ENCODE data around the gene TRAF5. TPM values are rescaled to one million over a fixed set of nuclear protein-coding genes. Genes with fewer than 3 reads are reported as not detected.

Gene TRAF5
- total and polyA plus RNA-seq, 2 donors (not counting 3 experiments of a cell fraction or from before 2014, with no cell fraction given), result 8.5 to 17.6 TPM

GRCh38 chr1:211287218-211287617, 39.4 kb upstream of the TRAF5 start:
- no peak overlapping the region for H3K4me2 ChIP-seq (ENCODE audit: insufficient read depth, low read length)
- intact Hi-C loops (cut with micrococcal nuclease), result no loop called here
- BruUV-seq (replicated peaks), result no TSS peak
- no peaks in the 10 kb centered on the region for H3K79me2 ChIP-seq (ENCODE audit: control insufficient read depth, insufficient read depth, low read length)
- no peaks in the 10 kb centered on the region for H3K9me1 ChIP-seq (replicated peaks; ENCODE audit: control insufficient read depth, extremely low read depth, insufficient read depth, low read length)
- no peak overlapping the region for H3K27ac ChIP-seq (ENCODE audit: insufficient read depth, low read depth, low read length)
- CTCF ChIA-PET, result no interaction called here
- H2AFZ ChIP-seq (ENCODE audit: low read depth, low read length), result no peak overlapping the region
- peaks cover 10 to 11% of the 10 kb centered on the region in 2 experiments for H3K36me3 ChIP-seq (ENCODE audit: control insufficient read depth in 2 of 2, extremely low read depth in 1 of 2, insufficient read depth in 2 of 2, low read length in 2 of 2)
- dilution Hi-C loops (cut with MboI; ENCODE audit: extremely low pct_ligation_motif_present, low sequenced_read_pairs), result no loop called here
- H3K27me3 ChIP-seq (ENCODE audit: control insufficient read depth in 2 of 2, insufficient read depth in 2 of 2, low read length in 2 of 2), result no peaks in the 10 kb centered on the region
- no peak overlapping the region for H3K4me3 ChIP-seq (replicated peaks in 1 of 3; ENCODE audit: insufficient read depth in 1 of 3, low read depth in 1 of 3, low read length in 3 of 3)
- H3K9me3 ChIP-seq (replicated peaks; ENCODE audit: control insufficient read depth, insufficient read depth, low read length), result no peaks in the 10 kb centered on the region
- H4K20me1 ChIP-seq (replicated peaks; ENCODE audit: control insufficient read depth, extremely low read depth, insufficient read depth, low read length), result no peaks in the 10 kb centered on the region
- FAIRE-seq (no peak), DNase-seq (ENCODE audit: low read depth, low spot score) (no peak)
- TF ChIP-seq POLR2AphosphoS5 (IDR thresholded peaks at IDR 0.05; ENCODE audit: insufficient read depth, low read depth, low read length) (no peak), CTCF (IDR thresholded peaks at IDR 0.05; ENCODE audit: extremely low read depth in 1 of 2, insufficient read depth in 1 of 2, low read depth in 1 of 2, low read length in 2 of 2) (no peak)
- POLR2A ChIA-PET, result no interaction called here
- H3K9ac ChIP-seq (replicated peaks; ENCODE audit: extremely low read depth, insufficient read depth, low read length), result no peak overlapping the region
- H3K4me1 ChIP-seq (ENCODE audit: control insufficient read depth, extremely low read depth, insufficient read depth, low read length), result no peaks in the 10 kb centered on the region

GRCh38 chr1:211292411-211292810, 34.2 kb upstream of the TRAF5 start:
- DNase-seq (ENCODE audit: low read depth, low spot score), result no peak
- H3K27ac ChIP-seq (ENCODE audit: insufficient read depth, low read depth, low read length), result no peak overlapping the region
- dilution Hi-C loops (cut with MboI; ENCODE audit: extremely low pct_ligation_motif_present, low sequenced_read_pairs), result no loop called here

More at GRCh38 chr1:211292411-211292810, 34.2 kb upstream of the TRAF5 start:
- BruUV-seq (replicated peaks), result no TSS peak
- H3K79me2 ChIP-seq (ENCODE audit: control insufficient read depth, insufficient read depth, low read length), result no peaks in the 10 kb centered on the region
- TF ChIP-seq MYC (IDR thresholded peaks at IDR 0.05; ENCODE audit: low read depth, low read length), result no peak
- TF ChIP-seq POLR2A (IDR thresholded peaks at IDR 0.05; ENCODE audit: low read depth, low read length), result no peak
- TF ChIP-seq EZH2 (IDR thresholded peaks at IDR 0.05; ENCODE audit: borderline replicate concordance, low read depth, low read length, severe bottlenecking), result no peak
- no peak for TF ChIP-seq GATA2 (IDR thresholded peaks at IDR 0.05; ENCODE audit: insufficient read depth, insufficient read length, low read depth, low read length)
- TF ChIP-seq CTCF (IDR thresholded peaks at IDR 0.05; ENCODE audit: extremely low read depth in 1 of 2, insufficient read depth in 1 of 2, low read depth in 1 of 2, low read length in 2 of 2), result no peak
- ChIA-PET POLR2A (no interaction called here), CTCF (no interaction called here)
- no peaks in the 10 kb centered on the region for H3K9me3 ChIP-seq (replicated peaks; ENCODE audit: control insufficient read depth, insufficient read depth, low read length)
- no peak for FAIRE-seq
- no peak overlapping the region for H2AFZ ChIP-seq (ENCODE audit: low read depth, low read length)
- no peak overlapping the region for H3K4me3 ChIP-seq (replicated peaks in 1 of 3; ENCODE audit: insufficient read depth in 1 of 3, low read depth in 1 of 3, low read length in 3 of 3)
- peaks cover 11 to 12% of the 10 kb centered on the region in 2 experiments for H3K36me3 ChIP-seq (ENCODE audit: control insufficient read depth in 2 of 2, extremely low read depth in 1 of 2, insufficient read depth in 2 of 2, low read length in 2 of 2)
- intact Hi-C loops (cut with micrococcal nuclease), result no loop called here
- no peaks in the 10 kb centered on the region for H4K20me1 ChIP-seq (replicated peaks; ENCODE audit: control insufficient read depth, extremely low read depth, insufficient read depth, low read length)
- H3K4me1 ChIP-seq (ENCODE audit: control insufficient read depth, extremely low read depth, insufficient read depth, low read length), result no peaks in the 10 kb centered on the region
- H3K4me2 ChIP-seq (ENCODE audit: insufficient read depth, low read length), result no peak overlapping the region
- no peak overlapping the region for H3K9ac ChIP-seq (replicated peaks; ENCODE audit: extremely low read depth, insufficient read depth, low read length)
- no peaks in the 10 kb centered on the region for H3K27me3 ChIP-seq (ENCODE audit: control insufficient read depth in 2 of 2, insufficient read depth in 2 of 2, low read length in 2 of 2)
- no peaks in the 10 kb centered on the region for H3K9me1 ChIP-seq (replicated peaks; ENCODE audit: control insufficient read depth, extremely low read depth, insufficient read depth, low read length)

Measured in endothelial cell of umbilical vein (primary cell).